GM21825 (cell line): ENCODE results near the gene CBS.
"Not testable (repeated sequence)": the region's sequence is repeated elsewhere in the genome, so short reads cannot be mapped to it uniquely, and the experiment has no call there.

ENCODE experiments used
- ATAC-seq: cut with Tn5 transposase; IDR thresholded peaks from one replicate; pipeline ENCODE4 v1.9.1; 2021; ENCODE audit warnings: mild to moderate bottlenecking, moderate library complexity; ENCODE audit not compliant: unreplicated experiment

Gene CBS

GRCh38 chr21:43027846-43028731 lies 47.5 kb downstream of the CBS start:
- ATAC-seq = no peak

- no peak for ATAC-seq
Observed at GRCh38 chr21:43025636-43026180, 49.9 kb downstream of the CBS start.

- ATAC-seq = no peak
Observed at GRCh38 chr21:43024439-43025136, 51.0 kb downstream of the CBS start.

GRCh38 chr21:43023175-43023574 lies 52.5 kb downstream of the CBS start:
- ATAC-seq = no peak

- no peak for ATAC-seq
Observed at GRCh38 chr21:43021756-43022600, 53.7 kb downstream of the CBS start.

- ATAC-seq = no peak
Observed at GRCh38 chr21:43021191-43021590, 54.4 kb downstream of the CBS start.

- ATAC-seq = no peak
Observed at GRCh38 chr21:43020771-43021170, 54.9 kb downstream of the CBS start.

GRCh38 chr21:43020177-43020576 lies 55.5 kb downstream of the CBS start:
- no peak for ATAC-seq

- no peak for ATAC-seq
Observed at GRCh38 chr21:43018519-43018918, 57.1 kb downstream of the CBS start.

- ATAC-seq = no peak
Observed at GRCh38 chr21:43016728-43017127, 58.9 kb downstream of the CBS start.

GRCh38 chr21:43015906-43016540 lies 59.6 kb downstream of the CBS start:
- no peak for ATAC-seq

GRCh38 chr21:43012596-43012995 lies 63.0 kb downstream of the CBS start:
- ATAC-seq = no peak

GRCh38 chr21:43006874-43007208 lies 68.8 kb downstream of the CBS start:
- no peak for ATAC-seq

- not testable (repeated sequence) for ATAC-seq
Observed at GRCh38 chr21:43006051-43006873, 69.4 kb downstream of the CBS start.

- ATAC-seq = no peak
Observed at GRCh38 chr21:43005635-43006034, 70.0 kb downstream of the CBS start.

GRCh38 chr21:43004926-43005325 lies 70.7 kb downstream of the CBS start:
- no peak for ATAC-seq
